Colonic mucosa (tissue), 4 donors: ENCODE measurements around the gene HTR1D. TPM values are rescaled to one million over a fixed set of nuclear protein-coding genes. Genes with fewer than 3 reads are reported as not detected.

Source experiments
- DNase-seq: peaks from one replicate; pipeline ENCODE4 v3.0.0-alpha.2; 2020
- H3K27ac ChIP-seq: fragments of 200-600 bp; one replicate; pipeline ENCODE4 v1.8.0; 2021
- H3K27me3 ChIP-seq: fragments of 200-600 bp; one replicate; pipeline ENCODE4 v1.8.0; 2021
- H3K36me3 ChIP-seq: fragments of 200-600 bp; one replicate; pipeline ENCODE4 v1.8.0; 2021
- H3K4me1 ChIP-seq: fragments of 200-600 bp; one replicate; pipeline ENCODE4 v1.8.0; 2021; ENCODE audit warnings: mild to moderate bottlenecking
- H3K4me3 ChIP-seq: fragments of 200-600 bp; one replicate; pipeline ENCODE4 v1.8.0; 2021
- H3K9ac ChIP-seq, 2 donors: one replicate each; pipeline ENCODE4 v1.7.0; 2013; ENCODE audit warnings: control low read depth in 2 of 2, low read depth in 2 of 2, low read length in 2 of 2
- H3K9me3 ChIP-seq: fragments of 200-600 bp; one replicate; pipeline ENCODE4 v1.8.0; 2021
- intact Hi-C: fragments of 100-400 bp; cut with DNase I; formaldehyde crosslinking; loops from one replicate; pipeline ENCODE4 v1.14.1; 2022
- total RNA-seq, 2 donors: library from RNA; stranded (reverse); fragmentation: NEBNext Ultra II Directional in 1 of 2; extraction: Animal tissue kit (Norgen Biotek cat#: 25700) in 1 of 2; gene quantifications; one replicate each; pipeline ENCODE4 v1.2.1, GENCODE V29; 2021
- TF ChIP-seq, protein P1 (sequence below): fragments of 200-600 bp; IDR thresholded peaks from one replicate; pipeline ENCODE4 v1.8.0; 2022; ENCODE audit warnings: antibody characterized with exemption, mild to moderate bottlenecking
- donor health status: healthy.
- donor health status: DM: no; HTN: no; CAD: no.
- donor health status: DM: no; HTN: no; CAD: no.

HTR1D gene
- total RNA-seq, 2 donors from 2014 or later: 0.27 to 0.42 TPM

DNA sequence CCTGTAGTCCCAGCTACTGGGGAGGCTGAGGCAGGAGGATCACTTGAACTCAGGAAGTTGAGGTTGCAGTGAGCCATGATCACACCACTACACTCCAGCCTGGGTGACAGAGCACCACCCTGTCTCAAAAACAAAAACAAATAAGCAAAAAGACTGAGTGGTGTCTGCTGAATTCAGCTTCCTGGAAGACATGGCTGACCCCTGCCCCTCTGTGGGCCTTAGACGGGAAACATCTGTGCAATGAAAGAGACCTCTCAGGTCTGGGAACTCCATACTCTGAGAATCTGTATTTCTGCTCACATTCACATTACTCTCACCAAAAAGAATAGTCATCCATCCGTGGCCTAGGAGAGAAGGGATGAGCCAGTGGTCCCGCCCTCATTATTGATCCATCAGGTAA, 2.0 kb downstream of the HTR1D start:
- no peaks in the 10 kb centered on the region for H3K4me1 ChIP-seq
- peaks cover 19% of the 10 kb centered on the region for H3K27me3 ChIP-seq
- no peak overlapping the region for H3K9ac ChIP-seq
- no peak overlapping the region for H3K4me3 ChIP-seq
- TF ChIP-seq, protein P1, sequence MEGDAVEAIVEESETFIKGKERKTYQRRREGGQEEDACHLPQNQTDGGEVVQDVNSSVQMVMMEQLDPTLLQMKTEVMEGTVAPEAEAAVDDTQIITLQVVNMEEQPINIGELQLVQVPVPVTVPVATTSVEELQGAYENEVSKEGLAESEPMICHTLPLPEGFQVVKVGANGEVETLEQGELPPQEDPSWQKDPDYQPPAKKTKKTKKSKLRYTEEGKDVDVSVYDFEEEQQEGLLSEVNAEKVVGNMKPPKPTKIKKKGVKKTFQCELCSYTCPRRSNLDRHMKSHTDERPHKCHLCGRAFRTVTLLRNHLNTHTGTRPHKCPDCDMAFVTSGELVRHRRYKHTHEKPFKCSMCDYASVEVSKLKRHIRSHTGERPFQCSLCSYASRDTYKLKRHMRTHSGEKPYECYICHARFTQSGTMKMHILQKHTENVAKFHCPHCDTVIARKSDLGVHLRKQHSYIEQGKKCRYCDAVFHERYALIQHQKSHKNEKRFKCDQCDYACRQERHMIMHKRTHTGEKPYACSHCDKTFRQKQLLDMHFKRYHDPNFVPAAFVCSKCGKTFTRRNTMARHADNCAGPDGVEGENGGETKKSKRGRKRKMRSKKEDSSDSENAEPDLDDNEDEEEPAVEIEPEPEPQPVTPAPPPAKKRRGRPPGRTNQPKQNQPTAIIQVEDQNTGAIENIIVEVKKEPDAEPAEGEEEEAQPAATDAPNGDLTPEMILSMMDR: no peak
- no peak for DNase-seq
- H3K36me3 ChIP-seq: no peaks in the 10 kb centered on the region
- no peaks in the 10 kb centered on the region for H3K9me3 ChIP-seq
- intact Hi-C loops: loop anchor here (5.0 kb wide), 1 partner anchor 62 kb away; no protein-coding TSS in a partner anchor
- no peak overlapping the region for H3K27ac ChIP-seq

DNA sequence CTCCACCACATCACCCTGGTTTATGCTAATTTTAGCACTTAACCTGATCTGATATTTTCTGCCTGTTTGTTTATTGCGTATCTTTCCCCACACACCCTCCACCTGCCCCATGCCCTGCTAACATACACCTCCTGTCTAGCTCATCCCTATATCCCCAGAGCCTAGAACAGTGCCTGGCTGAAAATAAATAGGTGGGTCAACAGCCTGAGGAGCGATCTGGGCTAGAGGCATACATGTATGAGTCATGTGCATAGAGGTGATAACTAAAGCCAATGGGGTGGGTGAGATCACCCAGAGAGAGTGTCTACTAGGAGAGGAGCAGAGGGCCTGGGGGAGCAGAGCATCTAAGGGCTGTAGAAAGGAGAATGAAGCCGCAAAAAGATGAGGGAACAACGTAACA, 2.7 kb downstream of the HTR1D start:
- DNase-seq: no peak
- peaks cover 16% of the 10 kb centered on the region for H3K27me3 ChIP-seq
- intact Hi-C loops: loop anchor here (5.0 kb wide), 1 partner anchor 63 kb away; no protein-coding TSS in a partner anchor
- H3K9ac ChIP-seq: no peak overlapping the region
- H3K27ac ChIP-seq: no peak overlapping the region
- no peaks in the 10 kb centered on the region for H3K9me3 ChIP-seq
- TF ChIP-seq, protein P1: no peak
- no peak overlapping the region for H3K4me3 ChIP-seq
- H3K36me3 ChIP-seq: no peaks in the 10 kb centered on the region
- H3K4me1 ChIP-seq: no peaks in the 10 kb centered on the region

- Histone ChIP-seq H3K9me3 (no peaks in the 10 kb centered on the region), H3K9ac (no peak overlapping the region), H3K27ac (no peak overlapping the region), H3K36me3 (no peaks in the 10 kb centered on the region), H3K4me3 (no peak overlapping the region), H3K4me1 (no peaks in the 10 kb centered on the region), H3K27me3 (peaks cover 8% of the 10 kb centered on the region)
- no peak for DNase-seq
- intact Hi-C loops: no loop called here
- TF ChIP-seq, protein P1: no peak
Measured at GRCh38 chr1:23211955-23212354, 5.3 kb downstream of the HTR1D start.

- no peak overlapping the region for H3K9ac ChIP-seq
- DNase-seq: no peak
- H3K4me1 ChIP-seq: no peaks in the 10 kb centered on the region
- no peak overlapping the region for H3K4me3 ChIP-seq
- no peak overlapping the region for H3K27ac ChIP-seq
- intact Hi-C loops: no loop called here
- no peaks in the 10 kb centered on the region for H3K36me3 ChIP-seq
- no peaks in the 10 kb centered on the region for H3K27me3 ChIP-seq
- no peaks in the 10 kb centered on the region for H3K9me3 ChIP-seq
- TF ChIP-seq, protein P1: no peak
Measured at GRCh38 chr1:23210963-23211362, 6.3 kb downstream of the HTR1D start.

GRCh38 chr1:23210351-23210785, 6.9 kb downstream of the HTR1D start:
- TF ChIP-seq, protein P1: no peak
- H3K27me3 ChIP-seq: no peaks in the 10 kb centered on the region
- intact Hi-C loops: no loop called here
- no peak overlapping the region for H3K27ac ChIP-seq
- no peaks in the 10 kb centered on the region for H3K9me3 ChIP-seq
- no peaks in the 10 kb centered on the region for H3K4me1 ChIP-seq
- no peaks in the 10 kb centered on the region for H3K36me3 ChIP-seq
- no peak overlapping the region for H3K9ac ChIP-seq
- DNase-seq: no peak
- H3K4me3 ChIP-seq: no peak overlapping the region
